Lower leg skin (tissue), 3 donors: ENCODE measurements around the gene STAMBPL1.

Experiments
- CTCF ChIP-seq, 3 donors: fragments of 450-650 bp; IDR thresholded peaks; one replicate each; pipeline ENCODE4 v1.5.1; 2016; ENCODE audit warnings: antibody characterized with exemption in 3 of 3, mild to moderate bottlenecking in 3 of 3, moderate library complexity in 2 of 3
- POLR2A ChIP-seq, 2 donors: fragments of 450-650 bp; IDR thresholded peaks; one replicate each; pipeline ENCODE4 v1.6.1; 2016 to 2017; ENCODE audit warnings: antibody characterized with exemption in 2 of 2, mild to moderate bottlenecking in 1 of 2, moderate library complexity in 1 of 2

- TF ChIP-seq CTCF (IDR thresholded peaks at IDR 0.05) (no peak), POLR2A (IDR thresholded peaks at IDR 0.05) (no peak)
These were observed 17.2 kb downstream of the STAMBPL1 start for GRCh38 chr10:88896994-88897853.
